ENCODE measurements around the gene SMPX. TPM values are rescaled to one million over a fixed set of nuclear protein-coding genes. Genes with fewer than 3 reads are reported as not detected.

The SMPX gene
- total RNA-seq, 2 experiments from 2014 or later = not detected

- POLR2A ChIA-PET = no interaction called here
- no peak for ATAC-seq
- H3K36me3 Mint-ChIP-seq (ENCODE audit: low read depth) = no peaks in the 10 kb centered on the region
- H3K27ac Mint-ChIP-seq = no peak overlapping the region
- peaks cover 3% of the 10 kb centered on the region for H3K27me3 Mint-ChIP-seq
- H3K4me1 Mint-ChIP-seq (ENCODE audit: low read depth) = no peaks in the 10 kb centered on the region
- intact Hi-C loops (cut with micrococcal nuclease) = loop anchor here (10.0 kb wide), 1 partner anchor 1206 kb away; no protein-coding TSS in a partner anchor
- no peak for DNase-seq
- no peak for TF ChIP-seq CTCF (IDR thresholded peaks at IDR 0.05)
- H3K9me3 Mint-ChIP-seq = no peaks in the 10 kb centered on the region
- CTCF ChIA-PET = no interaction called here
- H3K4me3 Mint-ChIP-seq = no peak overlapping the region
Measured at GRCh38 chrX:21740329-21741274, 17.3 kb downstream of the SMPX start.

GRCh38 chrX:21738950-21739287 lies 19.0 kb downstream of the SMPX start:
- H3K27me3 Mint-ChIP-seq = peaks cover 4% of the 10 kb centered on the region
- ChIA-PET POLR2A (no interaction called here), CTCF (no interaction called here)
- H3K4me3 Mint-ChIP-seq = no peak overlapping the region
- TF ChIP-seq CTCF (IDR thresholded peaks at IDR 0.05) = no peak
- no peaks in the 10 kb centered on the region for H3K9me3 Mint-ChIP-seq
- intact Hi-C loops (cut with micrococcal nuclease) = no loop called here
- no peaks in the 10 kb centered on the region for H3K4me1 Mint-ChIP-seq (ENCODE audit: low read depth)
- DNase-seq (no peak), ATAC-seq (no peak)
- H3K27ac Mint-ChIP-seq = no peak overlapping the region
- H3K36me3 Mint-ChIP-seq (ENCODE audit: low read depth) = no peaks in the 10 kb centered on the region

GRCh38 chrX:21738210-21738949 lies 19.5 kb downstream of the SMPX start:
- no peak for DNase-seq
- no peak for TF ChIP-seq CTCF (IDR thresholded peaks at IDR 0.05)
- Mint-ChIP-seq H3K27ac (no peak overlapping the region), H3K27me3 (peaks cover 4% of the 10 kb centered on the region), H3K4me1 (ENCODE audit: low read depth) (no peaks in the 10 kb centered on the region), H3K36me3 (ENCODE audit: low read depth) (no peaks in the 10 kb centered on the region), H3K4me3 (no peak overlapping the region), H3K9me3 (no peaks in the 10 kb centered on the region)
- POLR2A ChIA-PET = no interaction called here
- no peak for ATAC-seq
- CTCF ChIA-PET = no interaction called here
- intact Hi-C loops (cut with micrococcal nuclease) = no loop called here

- Mint-ChIP-seq H3K4me3 (no peak overlapping the region), H3K9me3 (no peaks in the 10 kb centered on the region), H3K27ac (no peak overlapping the region), H3K27me3 (peaks cover 4% of the 10 kb centered on the region), H3K4me1 (ENCODE audit: low read depth) (no peaks in the 10 kb centered on the region), H3K36me3 (ENCODE audit: low read depth) (no peaks in the 10 kb centered on the region)
- ATAC-seq (no peak), DNase-seq (no peak)
- POLR2A ChIA-PET = no interaction called here
- no peak for TF ChIP-seq CTCF (IDR thresholded peaks at IDR 0.05)
- CTCF ChIA-PET = no interaction called here
- intact Hi-C loops (cut with micrococcal nuclease) = no loop called here
Measured at GRCh38 chrX:21735768-21736127, 22.2 kb downstream of the SMPX start.
